ENCODE results near the gene SLCO1A2. TPM values are rescaled to one million over a fixed set of nuclear protein-coding genes. Genes with fewer than 3 reads are reported as not detected.

The SLCO1A2 gene
- total and polyA plus RNA-seq, 2 of the 8 experiments (the other 6 are each of a cell fraction or from before 2014, with no cell fraction given), result 2.9 to 5.1 TPM

DNA sequence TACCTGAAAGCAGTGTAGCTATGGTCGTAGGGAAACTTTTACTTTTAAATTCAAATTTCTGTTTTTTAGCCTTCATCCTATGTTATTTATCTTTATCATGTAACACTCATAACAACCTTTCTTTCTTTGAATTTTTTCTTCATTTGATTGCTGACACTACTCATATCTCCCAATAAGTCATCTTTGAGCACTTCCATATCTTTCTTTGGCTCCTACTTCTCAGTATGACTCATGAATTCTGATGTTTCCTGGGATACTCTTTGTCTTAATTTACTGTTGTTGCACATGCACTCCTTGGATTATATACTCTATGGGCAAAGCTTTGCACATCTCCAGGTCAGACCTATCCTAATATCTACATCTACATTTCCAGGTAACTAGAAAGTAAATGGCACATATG, 19.9 kb upstream of the SLCO1A2 start:
- TF ChIP-seq HDAC6 (IDR thresholded peaks at IDR 0.05; ENCODE audit: low read depth, low read length), result no peak
- TF ChIP-seq RFX5 (IDR thresholded peaks at IDR 0.05; ENCODE audit: borderline replicate concordance, low read depth, low read length), result no peak
- no peak overlapping the region for H3K18ac ChIP-seq (ENCODE audit: extremely low read depth, low read length)
- H2BK20ac ChIP-seq (ENCODE audit: low read length), result no peak overlapping the region
- no peak overlapping the region for H2BK5ac ChIP-seq (ENCODE audit: low read depth, low read length)
- DNase-seq (ENCODE audit: low read depth in 1 of 2, low spot score in 2 of 2) (no peak), FAIRE-seq (no peak)
- no peak overlapping the region for H3K4me3 ChIP-seq (ENCODE audit: extremely low read depth in 1 of 4, insufficient read depth in 2 of 4, low read depth in 3 of 4, low read length in 4 of 4)
- H3K27ac ChIP-seq (ENCODE audit: low read depth, low read length), result no peak overlapping the region
- H3K14ac ChIP-seq (ENCODE audit: insufficient read length), result no peak overlapping the region
- no peaks in the 10 kb centered on the region for H3K79me1 ChIP-seq (ENCODE audit: low read depth, low read length)
- H4K8ac ChIP-seq (ENCODE audit: extremely low read depth, insufficient read depth, low read length), result no peak overlapping the region
- no peak overlapping the region for H4K91ac ChIP-seq (replicated peaks; ENCODE audit: insufficient read length, low read length)
- ChIA-PET POLR2A (ENCODE audit: partially characterized antibody) (interaction anchor here (1.1 kb wide), 1 partner anchor 84 kb away, joined by 3 read pairs; no protein-coding TSS in a partner anchor), CTCF (ENCODE audit: partially characterized antibody) (interaction anchor here (1.3 kb wide), 1 partner anchor 41 kb away, joined by 3 read pairs; no protein-coding TSS in a partner anchor)
- WGBS, 2 experiments (ENCODE audit: extremely low coverage in 1 of 2, insufficient coverage in 1 of 2, insufficient read length in 1 of 2, insufficient replicate concordance in 2 of 2, low coverage in 1 of 2, low lambda C conversion rate in 2 of 2, missing lambda C conversion rate in 1 of 2), result 86% methylated on average over 1 of the region's 1 CpG; no CpG with 5 or more reads in 1 of the 2 experiments
- no peak overlapping the region for H2BK12ac ChIP-seq (ENCODE audit: low read depth, low read length)
- H3K4me1 ChIP-seq (replicated peaks in 1 of 4; ENCODE audit: control insufficient read depth in 3 of 4, insufficient read depth in 4 of 4, low read length in 3 of 4), result peaks cover 0 to 4% (median 1%) of the 10 kb centered on the region in 4 experiments; a peak in 1 of 7 replicates
- no peaks in the 10 kb centered on the region for H3K36me3 ChIP-seq (ENCODE audit: control insufficient read depth in 2 of 4, insufficient read depth in 4 of 4, low read length in 3 of 4)
- no peak overlapping the region for H3K9ac ChIP-seq (replicated peaks in 1 of 4; ENCODE audit: extremely low read depth in 1 of 4, low read depth in 3 of 4, low read length in 3 of 4)
- H3K23me2 ChIP-seq (ENCODE audit: low read depth, low read length), result no peaks in the 10 kb centered on the region
- H3K4ac ChIP-seq (replicated peaks; ENCODE audit: insufficient read length, low read depth, low read length), result no peak overlapping the region
- no peak overlapping the region for H3K4me2 ChIP-seq (ENCODE audit: insufficient read depth in 1 of 2, low read depth in 2 of 2, low read length in 2 of 2)
- no peak overlapping the region for H2BK120ac ChIP-seq (replicated peaks; ENCODE audit: low read depth, low read length)
- H4K5ac ChIP-seq (ENCODE audit: insufficient read length, low read depth, low read length), result no peak overlapping the region
- H3K27me3 ChIP-seq (replicated peaks in 1 of 4; ENCODE audit: control insufficient read depth in 3 of 4, extremely low read depth in 1 of 4, insufficient read depth in 3 of 4, low read length in 3 of 4), result no peaks in the 10 kb centered on the region
- H2BK15ac ChIP-seq (ENCODE audit: low read length), result no peak overlapping the region
- H3K56ac ChIP-seq (replicated peaks; ENCODE audit: insufficient read length, low read depth, low read length), result no peak overlapping the region
- no peaks in the 10 kb centered on the region for H4K20me1 ChIP-seq (replicated peaks in 1 of 2; ENCODE audit: control insufficient read depth in 1 of 2, insufficient read depth in 2 of 2, low read length in 2 of 2)
- H3K79me2 ChIP-seq (ENCODE audit: control insufficient read depth in 1 of 2, insufficient read depth in 2 of 2, low read length in 2 of 2), result no peaks in the 10 kb centered on the region
- no peaks in the 10 kb centered on the region; a peak in 1 of 4 replicates for H3K9me3 ChIP-seq (ENCODE audit: insufficient read depth in 2 of 2, low read depth in 1 of 2, low read length in 1 of 2)
- no peak overlapping the region for H3K23ac ChIP-seq (ENCODE audit: insufficient read length)
- no peak overlapping the region for H2AFZ ChIP-seq (ENCODE audit: low read length)
- no peak overlapping the region for H2AK5ac ChIP-seq (ENCODE audit: low read depth, low read length)

Data from H1 (cell line).